ENCODE measurements around the gene HDAC11. TPM values are rescaled to one million over a fixed set of nuclear protein-coding genes. Genes with fewer than 3 reads are reported as not detected.

The HDAC11 gene
- total and polyA plus RNA-seq, 2 donors (not counting 1 experiment from before 2014, with no cell fraction given) = 5.2 to 23.1 TPM

GRCh38 chr3:13547591-13548371 lies 67.7 kb downstream of the HDAC11 start:
- TF ChIP-seq CTCF (conservative IDR thresholded peaks at IDR 0.05 in 1 of 2, IDR thresholded peaks at IDR 0.05 in 1 of 2; ENCODE audit: low read depth in 1 of 2, low read length in 2 of 2) = no peak
- TF ChIP-seq EZH2 (IDR thresholded peaks at IDR 0.05; ENCODE audit: low read length, missing control alignments) = no peak
- H3K9ac ChIP-seq (ENCODE audit: insufficient read depth, low read length) = no peak overlapping the region

GRCh38 chr3:13548696-13549622 lies 68.9 kb downstream of the HDAC11 start, which contains the start of gene FBLN2:
TSS of gene FBLN2 (plus strand) at chr3:13549125. CDS start at chr3:13570356, 21,231 bp downstream.
- Histone ChIP-seq H3K4me3 (replicated peaks in 1 of 4; ENCODE audit: control extremely low read depth in 1 of 4, insufficient read depth in 1 of 4, low read depth in 3 of 4, low read length in 4 of 4) (peak within 1 kb of the TSS; percentile 5 to 58 (median 12)), H3K9ac (ENCODE audit: insufficient read depth, low read length) (no peak within 1 kb of the TSS), H4K20me1 (ENCODE audit: control insufficient read depth, extremely low read depth, insufficient read depth, low read length) (no peaks in the 10 kb centered on the region), H3K27ac (ENCODE audit: insufficient read depth, low read length) (no peak within 1 kb of the TSS), H3K27me3 (ENCODE audit: control insufficient read depth, insufficient read depth, low read length) (no peaks in the 10 kb centered on the region), H3K4me1 (ENCODE audit: control insufficient read depth, extremely low read depth, insufficient read depth, low read length) (no peaks in the 10 kb centered on the region), H3K4me2 (ENCODE audit: extremely low read depth, insufficient read depth, low read length) (peak within 1 kb of the TSS; percentile 68), H3K79me2 (ENCODE audit: control insufficient read depth, insufficient read depth, low read length) (no peaks in the 10 kb centered on the region), H3K36me3 (ENCODE audit: control insufficient read depth, insufficient read depth, low read length) (no peaks in the 10 kb centered on the region), H2AFZ (ENCODE audit: low read length) (no peak within 1 kb of the TSS), H3K9me3 (ENCODE audit: control insufficient read depth, insufficient read depth, low read depth, low read length) (no peaks in the 10 kb centered on the region)
- peak in 1 of 2 donors; percentile 32 for DNase-seq (ENCODE audit: low read depth in 2 of 2)
- TF ChIP-seq EZH2 (IDR thresholded peaks at IDR 0.05; ENCODE audit: low read length, missing control alignments) (peak; percentile 42), CTCF (conservative IDR thresholded peaks at IDR 0.05 in 1 of 2, IDR thresholded peaks at IDR 0.05 in 1 of 2; ENCODE audit: low read depth in 1 of 2, low read length in 2 of 2) (no peak)

More at GRCh38 chr3:13547591-13548371, 67.7 kb downstream of the HDAC11 start:
- Histone ChIP-seq H3K27ac (ENCODE audit: insufficient read depth, low read length) (no peak overlapping the region), H3K4me1 (ENCODE audit: control insufficient read depth, extremely low read depth, insufficient read depth, low read length) (peaks cover 4% of the 10 kb centered on the region), H3K4me3 (replicated peaks in 1 of 4; ENCODE audit: control extremely low read depth in 1 of 4, insufficient read depth in 1 of 4, low read depth in 3 of 4, low read length in 4 of 4) (no peak overlapping the region), H3K9me3 (ENCODE audit: control insufficient read depth, insufficient read depth, low read depth, low read length) (no peaks in the 10 kb centered on the region), H3K4me2 (ENCODE audit: extremely low read depth, insufficient read depth, low read length) (no peak overlapping the region), H3K79me2 (ENCODE audit: control insufficient read depth, insufficient read depth, low read length) (no peaks in the 10 kb centered on the region), H3K36me3 (ENCODE audit: control insufficient read depth, insufficient read depth, low read length) (no peaks in the 10 kb centered on the region), H2AFZ (ENCODE audit: low read length) (no peak overlapping the region), H3K27me3 (ENCODE audit: control insufficient read depth, insufficient read depth, low read length) (no peaks in the 10 kb centered on the region), H4K20me1 (ENCODE audit: control insufficient read depth, extremely low read depth, insufficient read depth, low read length) (no peaks in the 10 kb centered on the region)
- no peak for DNase-seq (ENCODE audit: low read depth in 2 of 2)

All from fibroblast of lung (primary cell).